Neural cell (in vitro differentiated cells): ENCODE data around the gene PARP12. TPM values are rescaled to one million over a fixed set of nuclear protein-coding genes. Genes with fewer than 3 reads are reported as not detected.

Experiments used
- H2AFZ ChIP-seq: fragments of 200-600, 300-800 bp; sonication (generic), shearing (Covaris generic); 2 replicates; pipeline ENCODE4 v1.6.0; 2014; ENCODE audit warnings: low read depth, mild to moderate bottlenecking, antibody characterized with exemption, low read length, moderate library complexity
- H3F3A ChIP-seq: fragments of 200-600 bp; shearing (Covaris generic); 2 replicates; pipeline ENCODE4 v1.6.1; 2016; ENCODE audit warnings: mild to moderate bottlenecking, moderate library complexity, mixed read lengths, antibody characterized with exemption, low read length; ENCODE audit not compliant: insufficient read depth, poor library complexity, severe bottlenecking
- H3K27ac ChIP-seq: fragments of 200-600, 300-800 bp; sonication (generic), shearing (Covaris generic); 2 replicates; pipeline ENCODE4 v1.5.1; 2014; ENCODE audit warnings: mild to moderate bottlenecking, low read length, moderate library complexity
- H3K27me3 ChIP-seq: fragments of 300-800, 200-600 bp; sonication (generic), shearing (Covaris generic); 2 replicates; pipeline ENCODE4 v1.6.0; 2014; ENCODE audit warnings: mild to moderate bottlenecking, low read depth, low read length, moderate library complexity; ENCODE audit not compliant: insufficient read depth
- H3K36me3 ChIP-seq: fragments of 300-800, 200-600 bp; sonication (generic), shearing (Covaris generic); 2 replicates; pipeline ENCODE4 v1.5.1; 2014; ENCODE audit warnings: mild to moderate bottlenecking, antibody characterized with exemption, low read length, moderate library complexity; ENCODE audit not compliant: insufficient read depth
- H3K4me2 ChIP-seq: fragments of 300-800, 200-600 bp; sonication (generic), shearing (Covaris generic); 2 replicates; pipeline ENCODE4 v1.6.0; 2014; ENCODE audit warnings: mild to moderate bottlenecking, low read length
- H3K4me3 ChIP-seq: fragments of 300-800, 200-600 bp; sonication (generic), shearing (Covaris generic); 2 replicates; pipeline ENCODE4 v1.5.1; 2014; ENCODE audit warnings: mild to moderate bottlenecking, low read length, moderate library complexity
- H3K79me2 ChIP-seq: fragments of 200-600 bp; shearing (Covaris generic); replicated peaks from 2 replicates; pipeline ENCODE4 v1.6.0; 2014; ENCODE audit warnings: mild to moderate bottlenecking, low read length, moderate library complexity; ENCODE audit not compliant: insufficient read depth
- H3K9ac ChIP-seq: fragments of 300-800, 200-600 bp; sonication (generic), shearing (Covaris generic); 2 replicates; pipeline ENCODE4 v1.6.1; 2016; ENCODE audit warnings: mild to moderate bottlenecking, low read length, mixed read lengths
- H3K9me2 ChIP-seq: fragments of 200-600 bp; shearing (Covaris generic); 2 replicates; pipeline ENCODE4 v1.6.1; 2016; ENCODE audit warnings: mild to moderate bottlenecking, low read length, mixed read lengths; ENCODE audit not compliant: insufficient read depth
- H3K9me3 ChIP-seq: fragments of 200-600, 300-800 bp; sonication (generic), shearing (Covaris generic); 2 replicates; pipeline ENCODE4 v1.6.1; 2016; ENCODE audit warnings: mild to moderate bottlenecking, mixed run types, low read length, moderate library complexity, mixed read lengths
- H4K20me1 ChIP-seq: fragments of 200-600 bp; shearing (Covaris generic); 2 replicates; pipeline ENCODE4 v1.6.1; 2016; ENCODE audit warnings: mild to moderate bottlenecking, mixed run types; ENCODE audit not compliant: insufficient read depth
- CTCF ChIP-seq: fragments of 450-650 bp; IDR thresholded peaks from 2 replicates; pipeline ENCODE4 v1.5.1; 2014; ENCODE audit warnings: antibody characterized with exemption, mild to moderate bottlenecking, moderate library complexity; ENCODE audit not compliant: poor library complexity, severe bottlenecking
- EP300 ChIP-seq: fragments of 450-650 bp; conservative IDR thresholded peaks from 2 replicates; pipeline ENCODE4 v1.6.1; 2014; ENCODE audit warnings: antibody characterized with exemption, mild to moderate bottlenecking, moderate library complexity; ENCODE audit not compliant: poor library complexity, severe bottlenecking
- EZH2 ChIP-seq: fragments of 200-600, 300-800 bp; shearing (Covaris generic), sonication (generic); IDR thresholded peaks from 2 replicates; pipeline ENCODE4 v1.6.1; 2014; ENCODE audit warnings: antibody characterized with exemption, low read length, borderline replicate concordance, mild to moderate bottlenecking; ENCODE audit not compliant: insufficient read depth, poor library complexity, severe bottlenecking
- MXI1 ChIP-seq: fragments of 450-650 bp; conservative IDR thresholded peaks from 2 replicates; pipeline ENCODE4 v1.6.1; 2014; ENCODE audit warnings: antibody characterized with exemption, mild to moderate bottlenecking; ENCODE audit not compliant: poor library complexity, severe bottlenecking
- POLR2AphosphoS5 ChIP-seq: IDR thresholded peaks from 2 replicates; pipeline ENCODE4 v1.6.1; 2012
- RAD21 ChIP-seq: fragments of 450-650 bp; conservative IDR thresholded peaks from 2 replicates; pipeline ENCODE4 v1.6.1; 2014; ENCODE audit warnings: antibody characterized with exemption, mild to moderate bottlenecking, moderate library complexity
- REST ChIP-seq: IDR thresholded peaks from 2 replicates; pipeline ENCODE4 v1.6.1; 2012; ENCODE audit warnings: borderline replicate concordance
- SMC3 ChIP-seq: fragments of 450-650 bp; conservative IDR thresholded peaks from 2 replicates; pipeline ENCODE4 v1.6.1; 2014; ENCODE audit warnings: antibody characterized with exemption, mild to moderate bottlenecking, moderate library complexity; ENCODE audit not compliant: poor library complexity
- TAF1 ChIP-seq: IDR thresholded peaks from 2 replicates; pipeline ENCODE4 v1.6.1; 2012; ENCODE audit warnings: low read depth
- polyA plus RNA-seq: library from polyadenylated mRNA; depleted of rRNA; stranded (reverse); fragments of >200 nt; gene quantifications from 2 replicates; pipeline ENCODE4 v1.2.3, GENCODE V29; 2014

PARP12 gene
- polyA plus RNA-seq, 1 donor from 2014 or later = not detected

- no peaks in the 10 kb centered on the region for H3K36me3 ChIP-seq
- H3K27ac ChIP-seq = no peak overlapping the region
These were observed 12.7 kb downstream of the PARP12 start for GRCh38 chr7:140050100-140050499.

GRCh38 chr7:140049339-140050024 is 13.3 kb downstream of the PARP12 start:
- Histone ChIP-seq H4K20me1 (no peaks in the 10 kb centered on the region), H3K9me3 (peaks cover under 1% of the 10 kb centered on the region), H3K27me3 (no peaks in the 10 kb centered on the region), H3K9me2 (no peaks in the 10 kb centered on the region), H2AFZ (no peak overlapping the region), H3K79me2 (no peaks in the 10 kb centered on the region), H3K4me2 (no peak overlapping the region), H3K9ac (no peak overlapping the region), H3K36me3 (no peaks in the 10 kb centered on the region), H3K27ac (no peak overlapping the region), H3F3A (no peaks in the 10 kb centered on the region), H3K4me3 (no peak overlapping the region)
- no peak for TF ChIP-seq RAD21
- TF ChIP-seq TAF1 = no peak
- TF ChIP-seq SMC3 = no peak
- TF ChIP-seq POLR2AphosphoS5 = no peak
- TF ChIP-seq EP300 = no peak

More at GRCh38 chr7:140050100-140050499, 12.7 kb downstream of the PARP12 start:
- no peaks in the 10 kb centered on the region for H3F3A ChIP-seq
- H3K9me3 ChIP-seq = no peaks in the 10 kb centered on the region
- TF ChIP-seq CTCF = no peak
- TF ChIP-seq POLR2AphosphoS5 = no peak
- no peak for TF ChIP-seq EP300
- TF ChIP-seq EZH2 = no peak
- no peak for TF ChIP-seq REST
- no peak for TF ChIP-seq RAD21
- no peak for TF ChIP-seq MXI1
- TF ChIP-seq SMC3 = no peak
- TF ChIP-seq TAF1 = no peak
- H4K20me1 ChIP-seq = no peaks in the 10 kb centered on the region
- no peak overlapping the region for H2AFZ ChIP-seq
- H3K9me2 ChIP-seq = no peaks in the 10 kb centered on the region
- no peak overlapping the region for H3K9ac ChIP-seq
- no peaks in the 10 kb centered on the region for H3K79me2 ChIP-seq
- no peaks in the 10 kb centered on the region for H3K27me3 ChIP-seq
- H3K4me2 ChIP-seq = no peak overlapping the region
- H3K4me3 ChIP-seq = no peak overlapping the region
